Osteocyte (in vitro differentiated cells): ENCODE results near the gene YOD1. TPM values are rescaled to one million over a fixed set of nuclear protein-coding genes. Genes with fewer than 3 reads are reported as not detected.

Experiments
- DNase-seq: peaks from one replicate; pipeline ENCODE4 v3.0.0; 2021; ENCODE audit warnings: mixed read lengths; ENCODE audit not compliant: unreplicated experiment; ENCODE audit errors: extremely low spot score
- H3K27ac Mint-ChIP-seq: one replicate; pipeline ENCODE4 v1.8.0; 2021; ENCODE audit warnings: mild to moderate bottlenecking, mixed read lengths; ENCODE audit not compliant: unreplicated experiment
- H3K27me3 Mint-ChIP-seq: one replicate; pipeline ENCODE4 v1.8.0; 2021; ENCODE audit warnings: mixed read lengths; ENCODE audit not compliant: unreplicated experiment
- H3K36me3 Mint-ChIP-seq: one replicate; pipeline ENCODE4 v1.8.0; 2021; ENCODE audit warnings: mixed read lengths; ENCODE audit not compliant: unreplicated experiment
- H3K4me1 Mint-ChIP-seq: one replicate; pipeline ENCODE4 v1.8.0; 2021; ENCODE audit warnings: mixed read lengths; ENCODE audit not compliant: unreplicated experiment
- H3K4me3 Mint-ChIP-seq: one replicate; pipeline ENCODE4 v1.8.0; 2021; ENCODE audit warnings: mild to moderate bottlenecking, moderate library complexity, mixed read lengths; ENCODE audit not compliant: unreplicated experiment
- H3K9me3 Mint-ChIP-seq: one replicate; pipeline ENCODE4 v1.8.0; 2021; ENCODE audit warnings: mixed read lengths; ENCODE audit not compliant: unreplicated experiment
- CTCF ChIP-seq: fragments of 200-600 bp; sonication (generic); IDR thresholded peaks from 2 replicates; pipeline ENCODE4 v1.5.0; 2021; ENCODE audit warnings: antibody characterized with exemption, mild to moderate bottlenecking, moderate library complexity
- total RNA-seq: library from RNA; stranded (reverse); gene quantifications from 2 replicates; pipeline ENCODE4 v1.2.1, GENCODE V29; 2021

YOD1 gene
- total RNA-seq, 1 donor from 2014 or later, result 4.6 TPM

DNA sequence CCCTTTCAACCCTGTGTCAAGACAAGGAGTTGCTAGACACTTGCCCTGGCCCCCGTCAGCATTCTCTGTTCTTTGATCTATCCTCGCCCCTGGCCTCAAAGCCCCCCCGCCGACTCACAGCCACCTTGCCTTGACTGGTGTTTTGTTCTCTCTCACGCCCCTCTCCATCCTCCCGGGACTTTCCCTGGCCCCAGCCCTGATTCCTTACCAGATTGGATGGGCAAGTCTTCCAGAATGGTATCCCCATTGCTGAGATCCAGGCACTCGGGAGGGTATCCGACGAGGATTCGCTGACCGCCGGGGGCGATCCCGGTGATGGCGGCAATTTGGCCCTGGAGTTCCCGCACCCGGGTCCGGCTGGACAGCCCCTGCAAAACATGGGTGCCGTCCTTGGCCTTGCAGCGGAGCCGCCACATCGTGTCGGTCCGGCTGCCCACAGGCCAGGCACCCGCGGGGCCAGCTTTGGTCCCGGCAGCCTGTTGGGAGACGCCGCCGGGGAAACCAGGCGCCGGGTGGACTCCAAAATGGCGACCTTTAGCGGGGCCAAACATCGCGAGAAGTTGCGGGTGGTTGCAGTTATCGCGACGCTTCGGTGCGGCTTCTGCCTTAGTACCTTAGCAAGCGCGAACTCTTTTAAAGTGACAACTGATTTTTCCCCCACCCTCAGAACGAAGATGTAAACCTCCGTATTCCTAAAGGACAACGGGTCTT lies 373 bp downstream of the YOD1 start:
- no peaks in the 10 kb centered on the region for H3K9me3 Mint-ChIP-seq

DNA sequence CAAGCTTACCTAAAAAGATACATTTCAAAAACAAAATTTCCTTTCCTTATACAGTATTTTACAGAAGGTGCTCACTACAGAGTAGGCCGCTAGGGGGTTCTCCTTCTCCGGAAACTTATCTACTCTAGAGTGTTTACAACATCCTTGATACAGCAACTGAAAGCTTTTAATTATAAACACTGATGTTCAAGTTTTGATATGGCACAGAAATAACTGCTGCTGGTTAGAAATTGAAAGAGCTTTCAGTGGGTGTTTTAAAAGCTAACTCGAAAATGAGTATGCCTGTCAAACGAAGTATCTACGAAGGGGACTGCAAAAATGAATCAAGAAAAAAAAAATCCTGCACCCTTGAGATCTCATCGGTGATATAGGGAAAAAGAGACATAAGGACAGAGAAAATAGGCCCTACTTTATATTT lies 1.0 kb downstream of the YOD1 start:
- H3K4me1 Mint-ChIP-seq, result peaks cover 53% of the 10 kb centered on the region
- DNase-seq, result no peak
- peak overlapping the region; percentile 93 for H3K27ac Mint-ChIP-seq
- H3K27me3 Mint-ChIP-seq, result no peaks in the 10 kb centered on the region
- H3K4me3 Mint-ChIP-seq, result peak overlapping the region; percentile 98
- H3K36me3 Mint-ChIP-seq, result peaks cover 23% of the 10 kb centered on the region
- H3K9me3 Mint-ChIP-seq, result no peaks in the 10 kb centered on the region
- peak; percentile 83 for TF ChIP-seq CTCF

More for the DNA sequence above, 373 bp downstream of the YOD1 start:
- Mint-ChIP-seq H3K27me3 (no peaks in the 10 kb centered on the region), H3K36me3 (peaks cover 23% of the 10 kb centered on the region), H3K4me3 (peak overlapping the region; percentile 98), H3K4me1 (peaks cover 50% of the 10 kb centered on the region), H3K27ac (peak overlapping the region; percentile 93)
- TF ChIP-seq CTCF, result no peak
- DNase-seq, result peak; percentile 96

DNA sequence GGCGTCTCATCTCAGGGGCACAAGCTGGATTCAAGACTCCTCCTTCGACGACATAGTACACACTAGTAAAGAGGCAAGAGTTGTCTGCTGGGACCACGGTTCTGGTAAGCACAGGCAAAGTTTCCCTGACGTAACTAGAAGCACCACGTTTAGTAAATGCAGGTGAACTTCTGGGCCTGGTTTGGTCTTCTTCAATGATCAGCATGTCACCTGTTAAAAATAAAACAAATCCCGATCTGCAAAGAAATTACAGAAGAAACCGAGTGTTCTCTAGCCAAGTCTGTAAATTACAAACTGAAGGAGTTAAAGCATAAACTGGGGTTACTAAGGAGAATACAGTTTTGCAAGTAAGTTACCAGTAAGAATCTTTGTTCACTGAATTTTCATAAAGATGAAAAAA lies 1.5 kb downstream of the YOD1 start:
- DNase-seq, result no peak
- no peak overlapping the region for H3K27ac Mint-ChIP-seq
- H3K4me1 Mint-ChIP-seq, result peaks cover 53% of the 10 kb centered on the region

DNA sequence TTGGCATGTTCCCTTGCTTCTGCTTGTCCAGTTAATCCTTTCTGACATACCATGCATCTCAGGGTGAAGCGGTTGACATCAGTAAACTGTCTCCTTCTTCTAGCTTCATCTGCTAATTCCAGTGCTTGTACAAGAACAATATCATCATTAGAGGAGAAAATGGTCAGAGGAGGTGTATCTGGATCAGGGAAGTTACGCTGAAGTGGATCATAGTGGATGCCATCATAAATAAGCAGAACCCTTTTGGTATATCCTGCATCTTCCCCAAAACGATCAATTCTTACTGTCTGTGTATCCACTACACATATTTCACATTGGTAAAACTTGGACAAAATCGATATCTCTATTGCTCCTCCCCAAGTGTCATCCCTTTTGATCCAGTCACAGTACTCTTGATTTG lies 2.0 kb downstream of the YOD1 start:
- no peak for TF ChIP-seq CTCF
- peaks cover 52% of the 10 kb centered on the region for H3K4me1 Mint-ChIP-seq
- H3K9me3 Mint-ChIP-seq, result no peaks in the 10 kb centered on the region
- no peaks in the 10 kb centered on the region for H3K27me3 Mint-ChIP-seq
- H3K27ac Mint-ChIP-seq, result no peak overlapping the region
- peaks cover 26% of the 10 kb centered on the region for H3K36me3 Mint-ChIP-seq
- no peak for DNase-seq
- H3K4me3 Mint-ChIP-seq, result no peak overlapping the region

More for the DNA sequence above, 1.5 kb downstream of the YOD1 start:
- H3K27me3 Mint-ChIP-seq, result no peaks in the 10 kb centered on the region
- H3K9me3 Mint-ChIP-seq, result no peaks in the 10 kb centered on the region
- peaks cover 26% of the 10 kb centered on the region for H3K36me3 Mint-ChIP-seq
- no peak for TF ChIP-seq CTCF
- H3K4me3 Mint-ChIP-seq, result peak overlapping the region; percentile 98

GRCh38 chr1:207048041-207048440 lies 3.0 kb downstream of the YOD1 start:
- Mint-ChIP-seq H3K4me1 (peaks cover 46% of the 10 kb centered on the region), H3K27me3 (no peaks in the 10 kb centered on the region), H3K9me3 (peaks cover 3% of the 10 kb centered on the region), H3K27ac (no peak overlapping the region), H3K4me3 (no peak overlapping the region), H3K36me3 (peaks cover 30% of the 10 kb centered on the region)
- no peak for DNase-seq
- no peak for TF ChIP-seq CTCF
